GM23338 (cell line): ENCODE measurements around the gene CACNB2.

Source experiments
- CREB1 ChIP-seq: fragments of 250-450 bp; sonication (Bioruptor Pico); IDR thresholded peaks from 2 replicates; pipeline ENCODE4 v1.5.0; 2020; ENCODE audit warnings: low read depth, mild to moderate bottlenecking, moderate library complexity
- CTCF ChIP-seq, 2 experiments: fragments of 200-600 bp in 1 of 2; sonication (generic) in 1 of 2; conservative IDR thresholded peaks; 2 replicates each; pipeline versions ENCODE4 v1.5.1 to v1.6.1; 2016 to 2017; ENCODE audit warnings: antibody characterized with exemption in 2 of 2, low read depth in 2 of 2, mild to moderate bottlenecking in 2 of 2, moderate library complexity in 1 of 2
- ETS1 ChIP-seq: IDR thresholded peaks from 2 replicates; pipeline ENCODE4 v1.6.1; 2016; ENCODE audit warnings: antibody characterized with exemption
- EZH2 ChIP-seq: fragments of 200-600 bp; sonication (generic); IDR thresholded peaks from one replicate; pipeline ENCODE4 v1.8.0; 2017; ENCODE audit warnings: antibody characterized with exemption, mild to moderate bottlenecking, low read depth; ENCODE audit not compliant: unreplicated experiment
- EZH2phosphoT487 ChIP-seq: fragments of 200-600 bp; sonication (generic); IDR thresholded peaks from one replicate; pipeline ENCODE4 v1.8.1; 2018; ENCODE audit warnings: antibody characterized with exemption; ENCODE audit not compliant: unreplicated experiment
- JUNB ChIP-seq: IDR thresholded peaks from one replicate; pipeline ENCODE4 v1.6.1; 2016; ENCODE audit warnings: antibody characterized with exemption; ENCODE audit not compliant: unreplicated experiment
- POLR2AphosphoS5 ChIP-seq: IDR thresholded peaks from 2 replicates; pipeline ENCODE4 v1.6.1; 2016; ENCODE audit warnings: antibody characterized with exemption, low read depth
- REST ChIP-seq: IDR thresholded peaks from one replicate; pipeline ENCODE4 v1.6.1; 2018; ENCODE audit warnings: antibody characterized with exemption; ENCODE audit not compliant: unreplicated experiment
- ZNF114 ChIP-seq: fragments of 250-450 bp; sonication (Bioruptor Pico); IDR thresholded peaks from 2 replicates; pipeline ENCODE4 v1.5.0; 2020; ENCODE audit warnings: mild to moderate bottlenecking, moderate library complexity
- ZNF331 ChIP-seq: fragments of 250-450 bp; sonication (Bioruptor Pico); IDR thresholded peaks from 2 replicates; pipeline ENCODE4 v1.5.0; 2020; ENCODE audit warnings: low read depth, mild to moderate bottlenecking, moderate library complexity

- TF ChIP-seq ETS1, result no peak
- TF ChIP-seq CTCF (conservative IDR thresholded peaks at IDR 0.05; ENCODE audit: low read depth in 2 of 2), result no peak
- no peak for TF ChIP-seq ZNF114 (CRISPR knock-in tag)
- TF ChIP-seq CREB1 (CRISPR knock-in tag), result no peak
- no peak for TF ChIP-seq EZH2
- TF ChIP-seq POLR2AphosphoS5, result no peak
- no peak for TF ChIP-seq REST
- no peak for TF ChIP-seq ZNF331 (CRISPR knock-in tag)
- TF ChIP-seq JUNB, result no peak
- no peak for TF ChIP-seq EZH2phosphoT487
These were observed 19.3 kb downstream of the CACNB2 start for GRCh38 chr10:18159557-18159956.
